Measurements from ENCODE around the gene CUX1.

Gene CUX1

DNA sequence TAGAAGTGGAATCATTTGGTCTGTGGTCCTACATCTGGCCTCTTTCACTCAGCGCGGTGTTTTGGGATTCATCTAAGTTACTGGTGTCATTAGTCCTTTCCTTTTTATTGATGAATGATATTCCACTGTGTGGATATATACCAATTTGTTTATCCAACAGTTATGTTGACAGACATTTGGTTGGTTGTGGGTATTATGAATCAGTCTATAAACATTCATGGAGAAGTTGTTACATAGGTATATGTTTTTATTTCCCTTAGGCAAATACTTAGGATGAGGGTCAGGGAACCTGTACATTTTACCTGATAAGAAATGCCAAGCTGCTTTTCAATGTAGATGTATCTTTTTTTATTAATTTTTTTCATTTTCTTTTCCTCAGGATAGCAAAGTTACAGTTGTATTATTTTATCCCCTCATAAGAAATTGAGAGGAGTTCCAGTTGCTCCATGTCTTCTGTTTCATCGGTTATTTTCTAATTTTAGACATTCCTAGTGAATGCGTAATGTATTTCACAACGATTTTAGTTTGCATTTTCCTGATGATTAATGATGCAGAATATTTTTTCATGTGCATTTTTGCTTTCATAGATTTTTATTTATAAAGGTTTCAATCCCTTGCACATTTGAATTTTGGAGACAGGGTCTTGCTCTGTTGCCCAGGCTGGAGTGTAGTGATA, 265.4 kb downstream of the CUX1 start:
- no peak for DNase-seq

DNA sequence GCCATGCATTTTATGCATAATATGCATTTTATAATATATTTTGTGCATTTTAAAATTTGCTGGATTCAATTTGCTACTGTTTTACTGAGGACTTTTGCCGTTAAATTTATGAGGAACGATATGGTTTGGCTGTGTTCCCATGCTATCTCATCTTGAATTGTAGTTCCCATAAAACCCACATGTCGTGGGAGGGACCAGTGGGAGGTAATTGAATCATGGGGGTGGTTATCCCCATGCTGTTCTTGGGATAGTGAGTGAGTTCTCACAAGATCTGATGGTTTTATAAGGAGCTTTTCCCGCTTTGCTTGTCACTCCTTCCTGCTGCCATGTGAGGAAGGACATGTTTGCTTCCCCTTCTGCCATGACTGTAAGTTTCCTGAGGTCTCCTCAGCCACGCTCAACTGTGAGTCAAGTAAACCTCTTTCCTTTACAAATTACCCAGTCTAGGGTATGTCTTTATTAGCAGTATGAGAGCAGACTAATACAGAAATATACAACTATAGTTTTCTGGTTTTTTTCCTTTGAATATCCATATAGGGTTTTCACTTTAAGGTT, 267.9 kb downstream of the CUX1 start:
- no peak for DNase-seq

DNA sequence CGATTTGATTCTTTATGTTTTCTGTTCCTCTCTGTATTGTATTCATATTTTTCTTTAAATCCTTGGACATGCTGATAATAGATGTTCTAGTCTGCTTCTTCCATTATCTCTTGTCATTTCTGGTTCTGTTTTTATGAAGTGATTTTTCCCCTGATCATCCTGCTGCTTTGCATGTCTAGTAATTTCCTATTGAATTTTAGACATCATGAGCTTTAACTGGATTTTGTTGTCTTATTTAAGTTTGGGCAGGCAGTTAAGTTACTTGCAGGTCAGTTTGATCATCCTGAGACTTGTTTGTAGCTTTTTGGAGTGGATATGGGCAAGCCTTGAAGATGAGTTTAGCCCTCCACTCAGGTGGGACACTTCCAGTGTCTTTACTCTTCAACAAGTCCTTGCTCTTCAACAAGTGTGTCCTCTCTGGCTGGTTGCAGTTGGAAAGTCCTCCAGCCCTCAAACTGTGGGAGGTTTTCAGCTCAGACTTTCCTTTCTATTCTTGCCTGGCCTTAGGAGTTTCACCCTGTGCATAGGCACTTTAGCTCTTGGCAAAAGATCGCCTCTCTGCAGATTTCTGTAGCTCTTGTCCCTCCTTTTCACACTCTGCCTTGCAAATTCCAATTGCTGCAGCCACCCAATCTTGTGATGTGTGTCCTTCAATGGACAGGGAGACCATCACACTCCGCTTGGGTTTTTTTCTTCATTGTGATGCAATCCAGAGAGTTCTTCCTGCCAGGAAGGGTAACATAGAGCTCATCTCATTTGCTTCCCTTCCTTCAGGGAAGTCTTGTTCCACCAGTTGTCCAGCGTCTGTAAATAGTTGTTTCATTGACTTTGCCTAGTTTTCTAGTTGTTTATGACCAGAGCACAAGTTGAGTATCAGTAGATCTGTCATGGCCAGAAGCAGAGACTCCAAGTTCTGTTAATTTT, 272.0 kb downstream of the CUX1 start:
- DNase-seq: no peak

DNA sequence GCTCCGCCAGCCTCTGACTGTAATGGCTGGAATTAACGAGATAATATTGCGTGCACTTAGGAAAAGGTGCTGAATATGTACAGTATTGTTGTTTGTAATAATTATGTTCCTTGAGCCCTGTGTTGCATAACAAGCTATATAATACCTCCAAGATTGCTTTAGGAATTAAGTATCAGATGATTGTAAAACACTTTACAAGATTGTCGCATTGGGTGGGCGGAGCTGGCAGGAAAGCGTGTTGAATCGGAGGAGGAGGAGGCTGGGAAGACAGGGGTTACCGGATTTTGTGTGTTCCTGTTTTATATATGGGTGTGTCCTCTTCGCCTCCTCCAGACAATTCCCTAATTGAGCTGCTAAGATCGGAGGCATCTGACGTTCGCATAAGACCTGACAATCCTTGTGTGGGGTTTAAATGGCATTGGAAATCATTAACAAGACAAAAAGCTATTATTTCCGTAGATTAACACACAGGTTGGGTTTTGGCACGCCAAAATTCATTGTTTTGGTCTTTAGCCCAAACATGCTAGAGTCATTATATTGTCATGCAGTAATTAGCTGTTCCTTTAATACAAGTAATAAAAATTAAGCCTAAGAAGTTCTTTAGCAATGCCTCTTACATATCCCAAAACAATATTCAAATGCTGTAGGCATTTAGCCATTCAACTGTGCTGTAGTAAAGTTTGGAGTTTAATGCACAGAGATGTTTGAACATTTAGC, 276.3 kb downstream of the CUX1 start:
- peak; percentile 21 for DNase-seq

DNA sequence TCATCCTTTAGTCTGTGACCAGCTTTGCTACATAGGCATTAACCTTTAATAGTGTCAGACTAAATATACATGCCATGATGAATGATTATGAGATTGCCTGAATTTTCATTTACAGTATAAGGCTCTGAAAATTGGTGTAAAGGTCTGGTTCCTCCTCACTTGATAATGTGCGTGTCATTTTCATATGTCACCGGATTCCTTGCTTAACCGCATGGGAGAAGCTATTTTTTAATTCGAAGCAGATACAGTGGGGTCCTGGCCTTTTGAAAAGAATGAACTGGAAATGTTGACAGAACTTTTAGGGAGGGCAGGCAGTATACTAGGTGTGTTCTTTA, 276.9 kb downstream of the CUX1 start:
- no peak for DNase-seq

DNA sequence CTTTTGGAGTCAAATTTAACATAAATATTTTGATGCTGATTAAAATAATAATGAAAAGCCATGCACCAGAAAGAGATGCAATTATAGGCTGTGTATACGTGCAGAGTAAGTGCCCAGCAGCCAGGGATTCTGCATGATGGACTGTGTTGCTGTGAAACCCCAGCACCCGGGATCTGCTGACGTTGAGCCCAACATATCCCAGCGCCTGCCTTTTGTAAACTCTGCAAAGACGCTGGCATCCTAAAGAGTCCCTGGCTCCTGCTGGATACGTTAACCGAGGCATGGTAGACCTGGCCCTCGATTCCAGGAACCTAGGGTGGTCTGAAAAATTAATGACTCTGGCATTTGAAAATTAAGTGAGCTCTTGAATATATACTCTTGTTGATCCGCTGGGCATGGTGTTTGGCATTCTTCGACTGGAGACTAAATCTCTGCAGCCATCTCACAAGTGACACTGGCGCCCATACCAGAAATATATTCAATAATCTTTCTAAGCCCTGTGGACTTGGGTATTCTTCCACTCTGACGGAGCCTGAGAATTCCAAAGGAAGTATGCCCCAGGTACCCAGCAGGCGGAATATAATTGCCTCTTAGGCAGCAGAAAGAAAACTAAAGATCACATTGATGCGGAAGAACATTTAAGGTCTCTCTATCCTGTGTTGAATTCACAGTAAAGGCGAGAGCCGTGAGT, 278.0 kb downstream of the CUX1 start:
- DNase-seq: no peak

DNA sequence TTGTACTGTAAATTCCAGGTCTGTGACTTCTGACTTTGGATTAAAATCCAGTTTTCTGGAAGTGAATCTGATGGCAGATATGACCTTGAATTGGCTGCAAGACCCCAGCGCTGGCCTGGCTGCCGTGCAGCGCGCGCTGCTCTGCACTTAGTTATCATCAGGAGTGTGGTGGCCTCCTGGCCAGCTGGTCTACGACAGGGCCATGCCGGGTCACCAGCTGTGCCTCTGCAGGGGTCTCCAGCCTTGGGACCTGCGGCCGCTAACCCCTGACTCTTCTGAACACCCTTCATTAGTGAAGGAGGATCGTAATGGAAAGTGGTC, 278.5 kb downstream of the CUX1 start:
- DNase-seq: no peak

DNA sequence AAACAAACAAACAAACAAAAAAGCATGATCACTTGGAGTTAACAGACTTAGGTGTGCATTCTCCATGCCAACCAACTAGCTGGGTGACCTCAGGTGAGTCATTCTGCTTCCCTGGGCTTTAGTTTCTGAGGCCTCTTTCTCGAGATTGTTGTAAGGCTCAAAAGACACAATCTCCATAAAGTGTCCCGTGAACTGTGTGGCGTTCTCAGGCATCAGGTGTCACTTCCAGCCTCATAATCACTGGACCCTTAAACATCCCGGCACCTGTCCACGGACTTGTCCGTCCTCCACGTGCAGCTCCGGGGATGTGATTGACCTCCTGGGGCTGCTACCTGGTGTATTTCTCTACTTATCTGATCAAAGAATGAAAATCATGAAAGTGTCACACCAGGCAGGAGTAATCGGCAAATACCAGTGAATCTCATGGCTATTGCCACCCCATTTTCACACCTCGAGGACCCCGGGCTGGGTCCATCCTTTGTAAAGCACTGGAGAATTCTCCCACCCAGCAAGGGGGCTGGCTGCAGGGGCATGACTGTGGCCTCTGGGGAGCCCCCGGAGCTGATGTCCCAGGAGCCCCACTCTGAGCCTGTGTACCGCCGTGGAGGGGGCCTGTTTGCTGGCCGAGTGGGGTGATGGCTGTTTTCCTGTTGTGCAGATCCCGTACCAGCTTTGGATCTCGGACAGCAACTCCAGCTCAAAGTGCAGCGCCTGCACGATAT, 279.4 kb downstream of the CUX1 start:
- DNase-seq: no peak

DNA sequence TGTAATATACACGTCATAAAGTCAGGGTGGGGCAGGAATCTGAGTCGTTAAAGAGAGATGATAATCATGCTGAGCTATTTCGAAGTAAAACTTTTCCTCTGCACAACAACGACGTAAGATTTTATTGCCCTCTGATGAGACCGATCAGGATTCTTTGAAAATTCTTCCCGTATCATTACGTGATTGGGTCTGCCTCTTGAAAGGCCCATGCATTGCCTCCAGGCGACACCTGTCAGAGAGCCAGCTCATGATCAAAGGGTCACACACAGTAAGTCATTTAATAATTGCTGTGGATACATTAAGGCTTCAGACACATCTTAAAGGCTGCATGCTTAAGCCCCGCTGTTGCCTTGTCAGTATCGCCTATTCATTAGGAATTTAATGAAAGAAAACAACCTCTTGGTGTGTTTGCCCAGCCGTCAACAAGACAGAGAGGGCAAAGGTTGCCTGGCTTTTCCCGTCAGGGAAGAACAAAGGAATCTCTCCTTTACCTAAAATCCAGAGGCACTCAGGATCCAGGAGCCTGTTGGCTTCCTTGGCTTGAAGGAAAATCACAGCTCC, 280.3 kb downstream of the CUX1 start:
- no peak for DNase-seq

DNA sequence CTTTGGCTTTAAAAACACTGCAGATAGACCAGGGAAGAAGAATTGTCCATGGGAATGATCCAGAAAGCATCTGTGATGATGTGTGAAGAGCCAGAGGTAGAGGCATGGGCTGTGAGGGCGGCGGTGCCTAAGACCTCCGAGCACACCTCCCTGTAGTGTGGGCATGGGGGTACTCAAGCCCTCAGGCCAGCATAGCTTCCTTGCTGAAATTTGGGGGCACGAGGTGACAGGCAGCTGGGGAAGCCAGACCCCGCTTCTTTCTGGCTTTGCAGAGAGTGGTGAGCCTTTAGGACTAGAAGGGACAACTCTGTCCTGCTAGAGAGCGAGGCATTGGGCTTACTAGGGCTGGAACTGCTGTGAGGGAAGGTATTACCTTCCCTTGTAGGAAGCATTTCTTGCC, 281.6 kb downstream of the CUX1 start:
- DNase-seq: no peak

DNA sequence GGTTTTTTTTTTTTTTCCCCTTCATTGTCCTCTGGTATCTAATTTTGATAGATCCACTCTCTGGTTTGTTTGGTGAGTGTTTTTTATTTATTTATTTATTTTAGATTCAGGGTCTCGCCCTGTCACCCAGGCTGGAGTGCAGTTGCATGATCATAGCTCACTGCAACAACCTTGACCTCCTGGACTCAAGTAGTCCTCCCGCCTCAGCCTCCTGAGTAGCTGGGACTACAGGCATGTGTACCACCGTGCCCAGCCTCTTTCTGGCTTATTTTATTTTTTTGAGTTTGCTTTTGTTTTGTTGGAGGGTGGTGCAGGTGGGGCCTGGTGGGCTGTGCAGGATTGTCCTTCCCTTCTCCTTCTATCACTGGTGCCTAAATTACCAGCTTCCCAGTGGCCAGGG, 282.0 kb downstream of the CUX1 start:
- DNase-seq: no peak

DNA sequence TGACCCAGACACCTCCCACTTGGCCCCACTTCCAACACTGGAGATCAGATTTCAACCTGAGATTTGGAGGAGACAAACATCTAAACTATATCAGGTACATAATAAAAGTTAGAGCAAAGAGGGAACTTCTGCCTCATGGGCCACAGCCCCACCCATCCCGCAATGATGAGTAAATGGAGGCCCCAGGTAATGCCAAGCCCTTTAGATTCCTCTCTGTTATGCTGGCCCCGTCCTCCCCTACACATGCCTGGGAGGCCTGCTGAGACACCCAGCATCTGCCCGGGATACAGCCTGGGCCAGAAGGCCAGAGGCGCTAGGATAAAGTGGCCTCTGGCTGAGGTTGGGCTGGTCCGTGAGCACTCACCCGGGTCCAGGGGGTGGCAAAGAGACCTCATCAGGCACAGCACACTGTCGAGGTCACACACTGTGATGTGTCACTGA, 283.7 kb downstream of the CUX1 start:
- no peak for DNase-seq

DNA sequence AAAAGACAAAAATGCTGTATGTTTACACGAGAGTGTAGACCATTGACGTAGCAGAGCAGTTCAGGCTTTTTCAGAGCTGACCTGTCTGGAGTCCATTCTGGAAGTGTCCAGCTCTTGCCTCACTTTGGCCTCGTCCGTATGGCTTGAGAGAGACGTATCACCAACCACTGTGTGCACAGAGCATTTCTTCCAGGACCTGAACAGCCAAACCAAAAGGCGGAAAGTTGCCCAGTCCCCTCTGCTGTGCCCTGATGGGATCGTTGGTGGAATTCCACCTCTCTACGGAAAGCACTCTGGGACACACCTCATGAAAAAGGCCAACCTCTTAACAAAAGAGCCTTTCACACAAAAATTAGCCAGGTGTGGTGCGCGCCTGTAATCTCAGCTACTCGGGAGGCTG, 284.5 kb downstream of the CUX1 start:
- DNase-seq: no peak

DNA sequence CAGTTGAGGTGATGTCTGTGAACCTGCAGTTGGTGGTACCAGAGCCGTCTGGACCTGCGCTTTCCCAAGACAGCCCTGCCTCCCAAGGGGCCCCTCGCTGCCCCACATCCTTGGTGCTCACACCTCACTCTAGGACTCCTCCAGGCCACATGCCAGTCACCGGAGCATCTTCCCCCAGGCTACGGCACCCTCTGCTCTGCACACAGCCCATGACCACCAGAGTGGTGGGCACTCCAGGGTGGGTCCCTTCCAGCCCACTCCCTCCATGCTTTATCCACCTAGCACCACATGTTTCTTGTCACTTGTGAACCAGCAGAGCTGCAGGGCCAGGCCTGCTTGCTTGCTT, 285.6 kb downstream of the CUX1 start:
- no peak for DNase-seq

DNA sequence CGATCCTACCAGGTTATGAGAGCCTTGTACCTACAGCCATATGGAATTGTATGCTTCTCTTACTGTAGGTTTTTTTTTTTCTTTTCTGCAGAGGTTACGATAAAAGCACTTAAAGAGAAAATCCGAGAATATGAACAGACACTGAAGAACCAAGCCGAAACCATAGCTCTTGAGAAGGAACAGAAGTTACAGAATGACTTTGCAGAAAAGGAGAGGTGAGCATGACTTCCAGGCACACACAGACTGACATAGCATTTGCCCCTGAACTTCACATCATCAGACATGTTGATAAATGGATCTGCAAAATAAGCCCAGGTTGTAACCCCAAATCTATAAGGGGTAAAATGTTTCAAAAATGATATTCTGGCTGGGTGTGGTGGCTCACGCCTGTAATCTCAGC, 286.8 kb downstream of the CUX1 start:
- DNase-seq: no peak

DNA sequence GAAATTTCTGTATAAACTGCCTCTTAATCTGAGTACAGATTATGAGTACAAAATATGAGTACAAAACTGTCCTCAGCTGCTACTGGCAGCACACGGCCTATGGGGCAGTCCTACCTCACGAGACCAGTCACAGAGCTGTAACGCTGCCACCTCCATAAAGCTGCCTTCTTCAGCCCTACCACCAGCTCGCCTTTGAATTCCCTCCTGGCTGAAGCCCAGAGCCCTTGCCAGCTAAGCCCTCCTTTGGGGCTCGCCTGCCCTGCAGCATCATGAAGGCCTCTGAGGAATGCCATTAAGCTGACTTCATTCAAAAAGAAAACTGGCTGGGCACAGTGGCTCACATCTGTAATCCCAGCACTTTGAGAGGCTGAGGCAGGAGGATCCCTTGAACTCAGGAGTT, 289.2 kb downstream of the CUX1 start:
- no peak for DNase-seq

DNA sequence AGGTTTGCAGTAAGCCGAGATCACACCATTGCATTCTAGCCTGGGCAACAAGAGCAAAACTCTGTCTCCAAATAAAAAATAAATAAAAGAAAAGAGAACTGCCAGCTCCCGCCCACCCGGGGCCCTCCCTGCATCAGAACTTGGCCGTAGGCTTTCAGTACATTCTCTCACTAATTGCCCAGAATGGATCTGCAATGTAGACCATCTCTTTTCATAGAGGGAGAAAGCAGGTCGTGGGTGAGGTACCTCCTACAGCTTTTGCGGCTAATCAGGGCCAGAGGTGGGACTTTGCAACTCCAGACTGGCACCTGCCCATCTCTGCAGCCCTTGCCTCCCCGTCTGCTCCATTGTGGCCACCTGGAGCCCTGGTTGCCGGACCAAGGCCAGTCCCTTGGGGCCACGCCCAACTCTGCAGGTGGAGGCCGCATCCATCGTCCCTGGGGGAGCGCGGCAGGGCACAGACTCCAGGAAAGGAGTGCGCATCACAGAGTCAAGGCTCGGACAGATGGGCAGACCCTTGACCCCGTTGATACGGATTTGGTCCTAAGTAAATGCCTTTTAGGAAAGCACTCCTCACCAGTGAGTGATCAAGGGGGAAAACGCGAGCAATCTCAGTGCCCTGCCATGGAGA, 290.2 kb downstream of the CUX1 start:
- no peak for DNase-seq

DNA sequence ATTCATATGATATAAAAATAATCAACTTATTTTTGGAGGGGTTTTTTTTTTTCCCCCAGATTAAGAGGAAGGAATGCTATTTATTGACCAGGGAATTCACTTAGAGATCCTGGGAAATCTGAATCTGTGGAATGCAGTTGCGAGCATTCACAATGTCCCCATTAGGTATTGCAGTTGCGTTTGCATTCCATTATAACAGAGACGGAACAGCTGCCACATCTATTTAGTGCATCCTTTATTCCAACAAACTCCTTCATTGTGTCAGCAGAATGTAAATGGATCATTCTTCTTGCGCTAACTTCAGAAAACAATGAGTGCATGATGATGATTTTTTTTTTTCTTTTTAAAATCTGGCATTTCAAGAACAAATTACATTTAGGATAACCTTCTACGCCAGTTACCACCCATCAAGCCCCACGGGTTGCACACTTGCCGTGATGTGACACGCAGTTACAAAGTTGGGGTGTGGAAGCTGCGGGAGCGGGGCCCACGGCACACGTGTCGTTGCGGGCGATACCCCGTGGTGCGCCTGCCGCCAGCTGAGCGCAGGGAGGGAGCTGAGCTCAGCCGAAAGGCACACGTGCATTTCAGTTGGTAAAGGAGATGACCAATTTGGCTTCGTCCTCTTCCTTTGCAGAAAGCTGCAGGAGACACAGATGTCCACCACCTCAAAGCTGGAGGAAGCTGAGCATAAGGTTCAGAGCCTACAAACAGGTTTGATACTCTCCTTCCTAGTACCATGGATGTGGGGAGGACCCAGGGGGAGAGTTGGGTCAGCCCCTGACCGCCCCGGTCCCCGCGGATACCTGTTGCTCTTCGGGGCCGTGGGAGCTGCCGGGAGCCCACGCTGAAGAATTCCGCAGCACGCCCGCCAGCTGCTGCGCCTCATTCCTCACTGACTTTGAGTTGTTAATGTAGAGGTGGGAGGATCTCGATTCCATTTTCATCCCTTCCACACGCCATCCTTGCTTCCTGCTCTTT, 293.9 kb downstream of the CUX1 start:
- DNase-seq: no peak

DNA sequence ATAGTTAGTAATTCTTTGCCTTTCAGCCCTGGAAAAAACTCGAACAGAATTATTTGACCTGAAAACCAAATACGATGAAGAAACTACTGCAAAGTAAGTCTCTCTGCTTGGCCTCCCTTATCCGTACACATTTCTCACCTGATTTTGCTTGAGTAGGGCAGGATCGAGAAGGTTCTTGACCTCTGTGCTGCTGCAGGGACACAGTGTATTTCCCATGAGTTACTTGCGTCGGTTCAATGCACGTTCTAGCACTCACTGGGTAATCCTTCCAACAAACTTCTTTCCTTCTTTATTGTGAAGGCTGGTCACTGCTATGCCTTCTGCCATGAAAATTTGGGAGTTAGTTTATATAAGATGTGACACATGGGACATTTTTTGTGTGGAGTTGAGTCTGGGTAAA, 297.8 kb downstream of the CUX1 start:
- no peak for DNase-seq

DNA sequence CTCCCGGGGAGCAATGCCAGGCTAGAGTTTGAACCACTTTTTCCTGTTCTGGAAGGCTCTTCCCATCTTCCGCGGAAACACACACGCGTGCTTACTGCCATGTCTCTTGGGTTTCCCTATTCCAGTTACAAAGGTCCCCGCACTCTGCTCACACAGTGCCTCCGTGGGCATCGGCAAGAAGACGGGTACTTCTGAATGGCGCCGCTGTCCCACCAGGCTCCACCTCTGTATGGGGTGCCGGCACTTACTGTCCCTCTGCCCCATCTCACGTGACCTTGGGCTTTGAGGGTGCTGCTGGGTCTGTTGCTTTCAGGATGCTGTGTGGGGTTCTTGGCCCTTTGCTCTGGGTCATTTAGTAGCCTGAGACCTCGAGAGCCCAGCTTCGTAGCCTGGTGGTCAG, 298.5 kb downstream of the CUX1 start:
- no peak for DNase-seq
